Measurements from ENCODE around the gene LBHD2. TPM values are rescaled to one million over a fixed set of nuclear protein-coding genes. Genes with fewer than 3 reads are reported as not detected.

LBHD2 gene
- total RNA-seq, 1 donor from 2014 or later: not detected

GRCh38 chr14:103133210-103134140, 49.5 kb downstream of the LBHD2 start:
- intact Hi-C loops (cut with micrococcal nuclease): no loop called here
- Histone ChIP-seq H3K4me1 (peaks cover 67% of the 10 kb centered on the region), H3K9me3 (replicated peaks) (no peaks in the 10 kb centered on the region), H3K4me3 (no peak overlapping the region), H3K27me3 (ENCODE audit: low read depth) (no peaks in the 10 kb centered on the region), H3K27ac (replicated peaks) (no peak overlapping the region), H3K36me3 (peaks cover 64% of the 10 kb centered on the region)
- TF ChIP-seq, protein P1, sequence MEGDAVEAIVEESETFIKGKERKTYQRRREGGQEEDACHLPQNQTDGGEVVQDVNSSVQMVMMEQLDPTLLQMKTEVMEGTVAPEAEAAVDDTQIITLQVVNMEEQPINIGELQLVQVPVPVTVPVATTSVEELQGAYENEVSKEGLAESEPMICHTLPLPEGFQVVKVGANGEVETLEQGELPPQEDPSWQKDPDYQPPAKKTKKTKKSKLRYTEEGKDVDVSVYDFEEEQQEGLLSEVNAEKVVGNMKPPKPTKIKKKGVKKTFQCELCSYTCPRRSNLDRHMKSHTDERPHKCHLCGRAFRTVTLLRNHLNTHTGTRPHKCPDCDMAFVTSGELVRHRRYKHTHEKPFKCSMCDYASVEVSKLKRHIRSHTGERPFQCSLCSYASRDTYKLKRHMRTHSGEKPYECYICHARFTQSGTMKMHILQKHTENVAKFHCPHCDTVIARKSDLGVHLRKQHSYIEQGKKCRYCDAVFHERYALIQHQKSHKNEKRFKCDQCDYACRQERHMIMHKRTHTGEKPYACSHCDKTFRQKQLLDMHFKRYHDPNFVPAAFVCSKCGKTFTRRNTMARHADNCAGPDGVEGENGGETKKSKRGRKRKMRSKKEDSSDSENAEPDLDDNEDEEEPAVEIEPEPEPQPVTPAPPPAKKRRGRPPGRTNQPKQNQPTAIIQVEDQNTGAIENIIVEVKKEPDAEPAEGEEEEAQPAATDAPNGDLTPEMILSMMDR (IDR thresholded peaks at IDR 0.05; ENCODE audit: borderline replicate concordance): no peak
- no peak for DNase-seq

GRCh38 chr14:103134405-103134804, 50.4 kb downstream of the LBHD2 start:
- TF ChIP-seq, protein P1 (IDR thresholded peaks at IDR 0.05; ENCODE audit: borderline replicate concordance): no peak
- peaks cover 59% of the 10 kb centered on the region for H3K36me3 ChIP-seq

DNA sequence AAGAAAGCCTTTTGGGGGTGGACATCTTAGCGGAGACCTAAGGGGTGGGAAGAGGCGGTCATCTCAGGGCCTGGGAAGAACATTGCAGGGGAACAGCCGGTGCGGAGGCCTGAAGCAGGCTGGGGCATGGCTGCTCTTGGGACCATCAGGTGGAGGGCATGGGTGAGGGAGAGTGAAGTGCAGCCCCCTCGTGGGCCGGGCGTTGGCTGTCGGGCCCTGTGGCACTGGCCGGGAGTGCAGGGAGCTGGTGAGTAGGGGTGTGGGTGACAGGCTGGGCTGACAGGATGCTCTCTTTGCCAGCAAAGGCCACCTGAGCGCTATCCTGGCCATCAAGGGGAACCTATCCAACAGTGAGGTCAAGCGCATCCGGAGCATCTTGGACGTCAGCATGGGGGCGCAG, 50.9 kb downstream of the LBHD2 start:
- intact Hi-C loops (cut with micrococcal nuclease): no loop called here
- Histone ChIP-seq H3K36me3 (peaks cover 55% of the 10 kb centered on the region), H3K4me3 (no peak overlapping the region), H3K27ac (replicated peaks) (no peak overlapping the region), H3K4me1 (peaks cover 62% of the 10 kb centered on the region), H3K9me3 (replicated peaks) (no peaks in the 10 kb centered on the region), H3K27me3 (ENCODE audit: low read depth) (no peaks in the 10 kb centered on the region)
- TF ChIP-seq, protein P1 (IDR thresholded peaks at IDR 0.05; ENCODE audit: borderline replicate concordance): no peak
- DNase-seq: peak; percentile 6

More at GRCh38 chr14:103134405-103134804, 50.4 kb downstream of the LBHD2 start:
- DNase-seq: no peak
- intact Hi-C loops (cut with micrococcal nuclease): no loop called here
- Histone ChIP-seq H3K4me1 (peaks cover 67% of the 10 kb centered on the region), H3K4me3 (no peak overlapping the region), H3K27ac (replicated peaks) (no peak overlapping the region), H3K9me3 (replicated peaks) (no peaks in the 10 kb centered on the region), H3K27me3 (ENCODE audit: low read depth) (no peaks in the 10 kb centered on the region)

- Histone ChIP-seq H3K27ac (replicated peaks) (no peak overlapping the region), H3K4me1 (peaks cover 55% of the 10 kb centered on the region), H3K4me3 (no peak overlapping the region), H3K9me3 (replicated peaks) (no peaks in the 10 kb centered on the region), H3K36me3 (peaks cover 48% of the 10 kb centered on the region), H3K27me3 (ENCODE audit: low read depth) (no peaks in the 10 kb centered on the region)
- intact Hi-C loops (cut with micrococcal nuclease): no loop called here
- TF ChIP-seq, protein P1 (IDR thresholded peaks at IDR 0.05; ENCODE audit: borderline replicate concordance): no peak
- peak; percentile 10 for DNase-seq
Measured at GRCh38 chr14:103135333-103136260, 51.6 kb downstream of the LBHD2 start.

All from left ventricle myocardium inferior (tissue), 1 donor.